ENCODE data around the gene HECA.

The HECA gene

GRCh38 chr6:139134817-139135577, at the start of gene HECA:
TSS of gene HECA (plus strand) at chr6:139135080. CDS start at chr6:139135397, 317 bp downstream.
- TF ChIP-seq YY1 (IDR thresholded peaks at IDR 0.05; ENCODE audit: low read depth) (no peak; the same call in 1 of the 2 replicates), TCF12 (IDR thresholded peaks at IDR 0.05; ENCODE audit: low read depth) (no peak; the same call in 1 of the 2 replicates), MAX (IDR thresholded peaks at IDR 0.05) (peak; percentile 54), CREB1 (IDR thresholded peaks at IDR 0.05; ENCODE audit: low read depth) (peak; percentile 98), EGR1 (IDR thresholded peaks at IDR 0.05) (no peak), USF1 (IDR thresholded peaks at IDR 0.05) (peak; percentile 74), FOXM1 (IDR thresholded peaks at IDR 0.05; ENCODE audit: borderline replicate concordance, low read depth) (no peak), TAF1 (IDR thresholded peaks at IDR 0.05; ENCODE audit: low read depth) (no peak)

GRCh38 chr6:139091826-139092225, 43.1 kb upstream of the HECA start:
- TF ChIP-seq REST (IDR thresholded peaks at IDR 0.05; ENCODE audit: low read depth), result no peak
- TF ChIP-seq RAD21 (IDR thresholded peaks at IDR 0.05; ENCODE audit: low read depth), result no peak
- TF ChIP-seq TAF1 (IDR thresholded peaks at IDR 0.05; ENCODE audit: low read depth), result no peak
- no peak for TF ChIP-seq CEBPB (IDR thresholded peaks at IDR 0.05)
- no peak for TF ChIP-seq FOXM1 (IDR thresholded peaks at IDR 0.05; ENCODE audit: borderline replicate concordance, low read depth)
- TF ChIP-seq EP300 (IDR thresholded peaks at IDR 0.05; ENCODE audit: borderline replicate concordance), result no peak
- TF ChIP-seq YY1 (IDR thresholded peaks at IDR 0.05; ENCODE audit: low read depth), result no peak
- no peak for TF ChIP-seq NFIC (IDR thresholded peaks at IDR 0.05)
- TF ChIP-seq USF1 (IDR thresholded peaks at IDR 0.05), result no peak
- TF ChIP-seq TCF12 (IDR thresholded peaks at IDR 0.05; ENCODE audit: low read depth), result no peak
- no peak for TF ChIP-seq MAX (IDR thresholded peaks at IDR 0.05)
- TF ChIP-seq TEAD4 (IDR thresholded peaks at IDR 0.05), result no peak
- no peak for TF ChIP-seq ZBTB7A (IDR thresholded peaks at IDR 0.05; ENCODE audit: low read depth)
- TF ChIP-seq CREB1 (IDR thresholded peaks at IDR 0.05; ENCODE audit: low read depth), result no peak
- no peak for TF ChIP-seq EGR1 (IDR thresholded peaks at IDR 0.05)

GRCh38 chr6:139099984-139100383, 34.9 kb upstream of the HECA start:
- TF ChIP-seq YY1 (IDR thresholded peaks at IDR 0.05; ENCODE audit: low read depth) (no peak), TCF12 (IDR thresholded peaks at IDR 0.05; ENCODE audit: low read depth) (no peak), MAX (IDR thresholded peaks at IDR 0.05) (no peak), ZBTB7A (IDR thresholded peaks at IDR 0.05; ENCODE audit: low read depth) (no peak), EP300 (IDR thresholded peaks at IDR 0.05; ENCODE audit: borderline replicate concordance) (no peak), TEAD4 (IDR thresholded peaks at IDR 0.05) (no peak), REST (IDR thresholded peaks at IDR 0.05; ENCODE audit: low read depth) (no peak), FOXM1 (IDR thresholded peaks at IDR 0.05; ENCODE audit: borderline replicate concordance, low read depth) (no peak), CEBPB (IDR thresholded peaks at IDR 0.05) (no peak), USF1 (IDR thresholded peaks at IDR 0.05) (no peak), EGR1 (IDR thresholded peaks at IDR 0.05) (no peak), TAF1 (IDR thresholded peaks at IDR 0.05; ENCODE audit: low read depth) (no peak), NFIC (IDR thresholded peaks at IDR 0.05) (no peak), CREB1 (IDR thresholded peaks at IDR 0.05; ENCODE audit: low read depth) (no peak), RAD21 (IDR thresholded peaks at IDR 0.05; ENCODE audit: low read depth) (no peak)

- TF ChIP-seq ZBTB7A (IDR thresholded peaks at IDR 0.05; ENCODE audit: low read depth), result no peak
- TF ChIP-seq TAF1 (IDR thresholded peaks at IDR 0.05; ENCODE audit: low read depth), result no peak
- no peak for TF ChIP-seq CREB1 (IDR thresholded peaks at IDR 0.05; ENCODE audit: low read depth)
- no peak for TF ChIP-seq TEAD4 (IDR thresholded peaks at IDR 0.05)
- TF ChIP-seq NFIC (IDR thresholded peaks at IDR 0.05), result no peak
- no peak for TF ChIP-seq RAD21 (IDR thresholded peaks at IDR 0.05; ENCODE audit: low read depth)
- no peak for TF ChIP-seq USF1 (IDR thresholded peaks at IDR 0.05)
- no peak for TF ChIP-seq CEBPB (IDR thresholded peaks at IDR 0.05)
- no peak for TF ChIP-seq MAX (IDR thresholded peaks at IDR 0.05)
- TF ChIP-seq REST (IDR thresholded peaks at IDR 0.05; ENCODE audit: low read depth), result no peak
- TF ChIP-seq EGR1 (IDR thresholded peaks at IDR 0.05), result no peak
- no peak for TF ChIP-seq YY1 (IDR thresholded peaks at IDR 0.05; ENCODE audit: low read depth)
Observed at GRCh38 chr6:139107051-139107450, 27.8 kb upstream of the HECA start.

Measured in Ishikawa (cell line).